Measurements from ENCODE around the gene CTNNB1.

The CTNNB1 gene

DNA sequence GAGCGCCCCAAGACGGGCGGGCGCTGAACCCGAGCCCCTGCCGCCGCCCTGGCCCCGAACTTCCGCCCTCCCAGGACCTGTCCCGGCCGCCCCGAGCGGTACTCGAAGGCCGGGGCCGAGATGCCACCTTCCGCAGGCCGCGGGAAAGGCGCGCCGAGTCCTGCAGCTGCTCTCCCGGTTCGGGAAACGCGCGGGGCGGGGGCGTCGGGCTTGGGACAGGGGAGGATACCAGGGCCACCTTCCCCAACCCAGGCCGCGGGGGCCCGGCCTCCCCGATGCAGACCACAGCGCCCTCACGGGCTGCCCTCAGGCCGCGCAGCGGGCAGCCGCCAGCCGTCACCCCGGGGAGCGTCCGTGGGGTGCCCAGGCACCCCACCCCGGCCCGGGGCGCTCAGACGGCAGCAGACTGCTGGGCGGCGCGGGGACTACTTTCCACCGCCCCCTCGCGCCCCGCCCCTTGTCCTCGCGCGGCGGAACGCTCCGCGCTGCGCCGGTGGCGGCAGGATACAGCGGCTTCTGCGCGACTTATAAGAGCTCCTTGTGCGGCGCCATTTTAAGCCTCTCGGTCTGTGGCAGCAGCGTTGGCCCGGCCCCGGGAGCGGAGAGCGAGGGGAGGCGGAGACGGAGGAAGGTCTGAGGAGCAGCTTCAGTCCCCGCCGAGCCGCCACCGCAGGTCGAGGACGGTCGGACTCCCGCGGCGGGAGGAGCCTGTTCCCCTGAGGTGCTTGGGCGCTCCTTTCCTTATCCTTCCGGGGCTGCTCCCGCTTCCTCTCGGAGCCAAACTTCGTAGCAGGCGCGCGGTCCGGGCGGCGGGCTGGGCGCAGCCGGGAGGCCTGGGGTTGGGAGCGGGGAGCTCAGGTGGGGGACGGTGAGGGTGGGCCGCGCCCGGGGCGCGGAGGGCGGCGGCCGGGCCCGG, at the start of gene CTNNB1:
TSS of gene CTNNB1 (plus strand) at position 556 of the 916 bp plus-strand sequence. CDS start 24,564 bp downstream, outside the sequence.
- Histone ChIP-seq H3K36me3 (peaks cover 2% of the 10 kb centered on the region), H3K27me3 (ENCODE audit: insufficient read depth, low read depth, severe bottlenecking) (no peaks in the 10 kb centered on the region), H3K27ac (peak within 1 kb of the TSS; percentile 98), H3K9me3 (ENCODE audit: severe bottlenecking) (no peaks in the 10 kb centered on the region), H3K4me3 (ENCODE audit: low read depth, low read length) (peak within 1 kb of the TSS; percentile 96)
- peak; percentile 91 for DNase-seq
- TF ChIP-seq, protein P1, sequence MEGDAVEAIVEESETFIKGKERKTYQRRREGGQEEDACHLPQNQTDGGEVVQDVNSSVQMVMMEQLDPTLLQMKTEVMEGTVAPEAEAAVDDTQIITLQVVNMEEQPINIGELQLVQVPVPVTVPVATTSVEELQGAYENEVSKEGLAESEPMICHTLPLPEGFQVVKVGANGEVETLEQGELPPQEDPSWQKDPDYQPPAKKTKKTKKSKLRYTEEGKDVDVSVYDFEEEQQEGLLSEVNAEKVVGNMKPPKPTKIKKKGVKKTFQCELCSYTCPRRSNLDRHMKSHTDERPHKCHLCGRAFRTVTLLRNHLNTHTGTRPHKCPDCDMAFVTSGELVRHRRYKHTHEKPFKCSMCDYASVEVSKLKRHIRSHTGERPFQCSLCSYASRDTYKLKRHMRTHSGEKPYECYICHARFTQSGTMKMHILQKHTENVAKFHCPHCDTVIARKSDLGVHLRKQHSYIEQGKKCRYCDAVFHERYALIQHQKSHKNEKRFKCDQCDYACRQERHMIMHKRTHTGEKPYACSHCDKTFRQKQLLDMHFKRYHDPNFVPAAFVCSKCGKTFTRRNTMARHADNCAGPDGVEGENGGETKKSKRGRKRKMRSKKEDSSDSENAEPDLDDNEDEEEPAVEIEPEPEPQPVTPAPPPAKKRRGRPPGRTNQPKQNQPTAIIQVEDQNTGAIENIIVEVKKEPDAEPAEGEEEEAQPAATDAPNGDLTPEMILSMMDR (IDR thresholded peaks at IDR 0.05; ENCODE audit: low read depth, low read length): 0 out of 2 replicates have a peak, but pooled peaks have one; percentile 29

- Histone ChIP-seq H3K9me3 (ENCODE audit: severe bottlenecking) (no peaks in the 10 kb centered on the region), H3K36me3 (no peaks in the 10 kb centered on the region), H3K27me3 (ENCODE audit: insufficient read depth, low read depth, severe bottlenecking) (no peaks in the 10 kb centered on the region), H3K4me3 (ENCODE audit: low read depth, low read length) (no peak overlapping the region), H3K27ac (no peak overlapping the region)
- DNase-seq: no peak
- TF ChIP-seq, protein P1 (IDR thresholded peaks at IDR 0.05; ENCODE audit: low read depth, low read length): no peak
Measured at GRCh38 chr3:41155834-41156233, 43.5 kb upstream of the CTNNB1 start.

DNA sequence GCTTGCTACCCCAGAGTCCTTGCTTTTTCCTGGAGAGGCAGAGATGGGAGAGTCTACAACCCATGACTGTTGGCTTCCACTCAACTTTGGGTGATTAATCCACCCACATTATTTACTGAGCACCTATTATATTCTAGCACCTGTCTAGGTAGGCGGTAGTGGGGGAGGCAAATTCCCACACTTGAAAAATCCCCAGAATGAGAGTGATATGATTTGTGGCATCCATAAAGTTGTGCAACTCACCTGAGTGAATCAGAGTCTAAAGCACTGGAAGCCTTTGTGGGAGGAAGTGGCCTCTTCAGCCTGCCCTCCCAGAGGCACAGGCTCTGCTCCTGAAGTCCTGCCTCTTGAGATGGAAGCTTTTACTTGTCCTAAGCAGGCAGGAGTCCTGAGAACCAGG, 40.4 kb upstream of the CTNNB1 start:
- Histone ChIP-seq H3K4me3 (ENCODE audit: low read depth, low read length) (no peak overlapping the region), H3K27ac (no peak overlapping the region), H3K36me3 (no peaks in the 10 kb centered on the region), H3K9me3 (ENCODE audit: severe bottlenecking) (no peaks in the 10 kb centered on the region), H3K27me3 (ENCODE audit: insufficient read depth, low read depth, severe bottlenecking) (no peaks in the 10 kb centered on the region)
- DNase-seq: no peak
- TF ChIP-seq, protein P1 (IDR thresholded peaks at IDR 0.05; ENCODE audit: low read depth, low read length): no peak

DNA sequence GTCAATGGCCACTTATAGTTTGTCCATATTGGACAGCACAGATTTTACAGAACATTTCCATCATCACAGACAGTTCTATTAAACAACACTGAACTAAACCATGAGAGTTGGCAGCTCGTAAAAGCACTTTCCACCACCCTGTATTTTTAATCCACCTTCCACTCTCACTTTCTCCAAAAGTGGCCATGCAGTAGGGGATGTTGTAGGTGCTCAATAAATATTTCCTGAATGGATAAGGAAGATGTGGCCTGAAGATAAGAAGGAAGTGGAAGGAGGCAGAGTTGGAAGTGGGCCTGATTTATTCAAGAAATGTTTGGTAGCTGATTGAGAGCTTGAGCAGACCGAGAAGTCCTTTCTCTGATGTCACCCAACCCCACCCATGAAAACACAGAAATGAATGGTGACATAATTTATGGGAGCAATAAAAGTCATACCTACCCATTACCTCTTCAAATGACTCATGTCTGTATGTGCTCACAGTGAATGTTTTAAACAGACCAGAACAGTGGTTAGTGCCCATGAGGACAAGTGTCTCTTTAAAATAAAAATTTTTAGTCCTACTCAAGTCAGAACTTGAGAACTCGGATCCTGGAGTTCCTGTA, 39.6 kb upstream of the CTNNB1 start:
- no peaks in the 10 kb centered on the region for H3K9me3 ChIP-seq (ENCODE audit: severe bottlenecking)
- no peak overlapping the region for H3K27ac ChIP-seq
- TF ChIP-seq, protein P1 (IDR thresholded peaks at IDR 0.05; ENCODE audit: low read depth, low read length): no peak
- DNase-seq: no peak
- no peak overlapping the region for H3K4me3 ChIP-seq (ENCODE audit: low read depth, low read length)
- no peaks in the 10 kb centered on the region for H3K36me3 ChIP-seq
- H3K27me3 ChIP-seq (ENCODE audit: insufficient read depth, low read depth, severe bottlenecking): no peaks in the 10 kb centered on the region

DNA sequence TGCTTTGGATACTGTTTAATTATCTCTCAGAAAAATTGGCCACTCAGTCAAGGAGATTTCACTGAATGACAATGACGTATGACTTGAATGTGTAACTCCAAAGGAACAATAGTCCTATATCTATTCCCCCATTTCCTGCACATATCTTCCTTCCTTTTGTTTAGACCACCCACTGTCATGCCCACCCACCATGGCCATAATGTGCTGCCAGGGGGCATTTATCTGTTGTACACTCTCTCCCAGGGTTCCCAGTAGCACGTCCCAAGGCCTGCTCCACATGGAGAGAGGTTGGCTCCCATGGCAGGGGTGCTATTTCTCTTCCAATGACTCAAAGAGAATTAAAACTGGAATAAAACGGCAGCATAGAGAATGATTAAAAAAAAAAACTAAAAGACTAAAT, 36.8 kb upstream of the CTNNB1 start:
- no peak for DNase-seq
- H3K36me3 ChIP-seq: no peaks in the 10 kb centered on the region

More for the DNA sequence above, 36.8 kb upstream of the CTNNB1 start:
- no peak overlapping the region for H3K27ac ChIP-seq
- no peak overlapping the region for H3K4me3 ChIP-seq (ENCODE audit: low read depth, low read length)
- TF ChIP-seq, protein P1 (IDR thresholded peaks at IDR 0.05; ENCODE audit: low read depth, low read length): no peak
- H3K27me3 ChIP-seq (ENCODE audit: insufficient read depth, low read depth, severe bottlenecking): no peaks in the 10 kb centered on the region
- no peaks in the 10 kb centered on the region for H3K9me3 ChIP-seq (ENCODE audit: severe bottlenecking)

Measured in WERI-Rb-1 (cell line).